A673 (cell line): ENCODE measurements around the gene INMT. TPM values are rescaled to one million over a fixed set of nuclear protein-coding genes. Genes with fewer than 3 reads are reported as not detected.

Experiments used
- BruUV-seq: library from RNA; stranded (reverse); fragments of 400-500 nt; replicated peaks from 2 replicates; lab custom pipeline; 2021; lab: Mats Ljungman, UMichigan
- CTCF ChIA-PET: fragments of 300-600 bp; sonication (Branson Sonifier 250); formaldehyde crosslinking; loops from one replicate; lab custom pipeline; 2022; ENCODE audit warnings: antibody characterized with exemption; lab: Charles Lee
- POLR2A ChIA-PET: fragments of 300-600 bp; sonication (Branson Sonifier 250); formaldehyde crosslinking; loops from one replicate; lab custom pipeline; 2022; ENCODE audit warnings: antibody characterized with exemption; ENCODE audit not compliant: low non-redundant PET; lab: Charles Lee
- DNase-seq: peaks from one replicate; pipeline ENCODE4 v3.0.0-alpha.2; 2015; ENCODE audit warnings: low spot score
- H3K27ac ChIP-seq: fragments of 200-600 bp; sonication (generic); 2 replicates; pipeline ENCODE4 v1.5.1; 2016; ENCODE audit warnings: mixed run types, low read depth, mild to moderate bottlenecking, mixed read lengths, antibody characterized with exemption, low read length; ENCODE audit not compliant: poor library complexity, severe bottlenecking
- H3K27me3 ChIP-seq: fragments of 200-600 bp; sonication (generic); replicated peaks from 2 replicates; pipeline ENCODE4 v1.6.1; 2017; ENCODE audit warnings: mixed run types, low read depth, mild to moderate bottlenecking, mixed read lengths, antibody characterized with exemption, low read length; ENCODE audit not compliant: insufficient read depth, poor library complexity
- H3K36me3 ChIP-seq: fragments of 200-600 bp; sonication (generic); 2 replicates; pipeline ENCODE4 v1.6.1; 2016; ENCODE audit warnings: mixed run types, mild to moderate bottlenecking, mixed read lengths, antibody characterized with exemption, low read length; ENCODE audit not compliant: insufficient read depth, poor library complexity, severe bottlenecking
- H3K4me1 ChIP-seq: fragments of 200-600 bp; sonication (generic); 2 replicates; pipeline ENCODE4 v1.6.1; 2017; ENCODE audit warnings: mixed run types, mild to moderate bottlenecking, mixed read lengths, antibody characterized with exemption, low read length; ENCODE audit not compliant: insufficient read depth, poor library complexity, severe bottlenecking
- H3K4me3 ChIP-seq: fragments of 200-600 bp; sonication (generic); 2 replicates; pipeline ENCODE4 v1.5.1; 2016; ENCODE audit warnings: low read depth, mixed run types, mild to moderate bottlenecking, mixed read lengths, low read length; ENCODE audit not compliant: poor library complexity, severe bottlenecking
- H3K9me3 ChIP-seq: fragments of 200-600 bp; sonication (generic); 2 replicates; pipeline ENCODE4 v1.6.1; 2016; ENCODE audit warnings: mixed run types, low read depth, mild to moderate bottlenecking, mixed read lengths, antibody characterized with exemption, low read length; ENCODE audit not compliant: poor library complexity, severe bottlenecking
- EZH2 ChIP-seq: fragments of 200-600 bp; sonication (generic); IDR thresholded peaks from 2 replicates; pipeline ENCODE4 v1.6.1; 2017; ENCODE audit warnings: borderline replicate concordance, low read depth, mild to moderate bottlenecking, mixed read lengths, antibody characterized with exemption, low read length; ENCODE audit not compliant: poor library complexity, severe bottlenecking
- intact Hi-C: fragments of 100-400 bp; cut with micrococcal nuclease; formaldehyde crosslinking; loops from one replicate; pipeline ENCODE4 v1.10.0; 2022; ENCODE audit not compliant: unreplicated experiment
- total RNA-seq: library from RNA; stranded (reverse); gene quantifications from 2 replicates; pipeline ENCODE4 v1.2.3, GENCODE V29; 2021
- TF ChIP-seq, protein P1 (sequence below): fragments of 300-800, 200-600 bp; sonication (generic); conservative IDR thresholded peaks from 2 replicates; pipeline ENCODE4 v1.5.1; 2017; ENCODE audit warnings: low read depth, mild to moderate bottlenecking, antibody characterized with exemption, low read length, moderate library complexity, mixed read lengths

Gene INMT
- total RNA-seq, 1 experiment from 2014 or later, result 0.17 TPM

DNA sequence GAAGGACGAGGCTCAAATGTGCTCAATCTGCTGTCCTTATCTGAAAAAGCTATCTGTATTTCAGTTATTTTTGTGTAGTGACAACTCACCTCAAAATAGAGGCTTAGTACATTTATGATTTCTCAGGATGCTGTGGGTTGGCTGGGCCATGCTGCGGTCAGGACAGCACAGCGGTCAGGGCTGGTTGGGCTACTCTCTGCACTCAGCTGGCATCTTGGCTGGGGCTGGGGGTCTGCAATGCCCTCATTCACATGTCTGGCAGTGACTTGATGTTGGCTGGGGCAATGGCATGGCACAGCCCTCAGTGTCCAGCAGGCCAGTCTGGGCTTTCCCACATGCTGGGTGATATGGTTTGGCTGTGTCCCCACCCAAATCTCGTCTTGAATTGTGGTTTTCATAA is 15.6 kb upstream of the INMT start:
- no TSS peak for BruUV-seq
- intact Hi-C loops, result no loop called here
- no peaks in the 10 kb centered on the region for H3K9me3 ChIP-seq
- no peak overlapping the region for H3K4me3 ChIP-seq
- TF ChIP-seq EZH2, result no peak
- TF ChIP-seq, protein P1, sequence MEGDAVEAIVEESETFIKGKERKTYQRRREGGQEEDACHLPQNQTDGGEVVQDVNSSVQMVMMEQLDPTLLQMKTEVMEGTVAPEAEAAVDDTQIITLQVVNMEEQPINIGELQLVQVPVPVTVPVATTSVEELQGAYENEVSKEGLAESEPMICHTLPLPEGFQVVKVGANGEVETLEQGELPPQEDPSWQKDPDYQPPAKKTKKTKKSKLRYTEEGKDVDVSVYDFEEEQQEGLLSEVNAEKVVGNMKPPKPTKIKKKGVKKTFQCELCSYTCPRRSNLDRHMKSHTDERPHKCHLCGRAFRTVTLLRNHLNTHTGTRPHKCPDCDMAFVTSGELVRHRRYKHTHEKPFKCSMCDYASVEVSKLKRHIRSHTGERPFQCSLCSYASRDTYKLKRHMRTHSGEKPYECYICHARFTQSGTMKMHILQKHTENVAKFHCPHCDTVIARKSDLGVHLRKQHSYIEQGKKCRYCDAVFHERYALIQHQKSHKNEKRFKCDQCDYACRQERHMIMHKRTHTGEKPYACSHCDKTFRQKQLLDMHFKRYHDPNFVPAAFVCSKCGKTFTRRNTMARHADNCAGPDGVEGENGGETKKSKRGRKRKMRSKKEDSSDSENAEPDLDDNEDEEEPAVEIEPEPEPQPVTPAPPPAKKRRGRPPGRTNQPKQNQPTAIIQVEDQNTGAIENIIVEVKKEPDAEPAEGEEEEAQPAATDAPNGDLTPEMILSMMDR, result no peak
- no peaks in the 10 kb centered on the region for H3K36me3 ChIP-seq
- ChIA-PET CTCF (no interaction called here), POLR2A (no interaction called here)
- H3K4me1 ChIP-seq, result no peaks in the 10 kb centered on the region
- DNase-seq, result no peak
- no peaks in the 10 kb centered on the region for H3K27me3 ChIP-seq
- no peak overlapping the region for H3K27ac ChIP-seq

GRCh38 chr7:30738026-30738915 is 13.7 kb upstream of the INMT start:
- Histone ChIP-seq H3K36me3 (no peaks in the 10 kb centered on the region), H3K9me3 (no peaks in the 10 kb centered on the region), H3K4me1 (no peaks in the 10 kb centered on the region), H3K4me3 (no peak overlapping the region), H3K27me3 (no peaks in the 10 kb centered on the region), H3K27ac (no peak overlapping the region)
- ChIA-PET CTCF (no interaction called here), POLR2A (no interaction called here)
- TF ChIP-seq, protein P1, result no peak
- no peak for TF ChIP-seq EZH2
- no peak for DNase-seq
- BruUV-seq, result no TSS peak
- intact Hi-C loops, result no loop called here

DNA sequence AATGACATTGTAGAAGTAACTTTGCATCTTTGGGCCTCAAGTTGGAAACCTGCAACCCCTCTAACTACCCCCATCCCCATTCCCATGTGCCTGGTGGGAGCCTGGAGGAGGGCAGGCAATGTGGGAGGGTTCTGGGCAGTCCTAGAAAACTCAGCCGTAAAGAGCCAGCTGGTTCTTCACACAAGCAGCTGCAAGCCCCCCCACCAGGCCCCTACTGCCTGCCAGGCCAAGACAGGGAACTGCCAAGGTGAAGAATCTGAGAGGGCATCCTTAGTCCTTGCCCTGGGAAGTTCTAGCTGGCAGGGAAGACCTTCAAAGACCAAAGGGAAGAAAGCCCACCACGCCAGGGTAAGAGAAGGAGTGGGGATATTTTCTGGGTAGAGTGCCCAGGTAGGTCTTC is 12.2 kb upstream of the INMT start:
- ChIA-PET POLR2A (no interaction called here), CTCF (interaction anchor here (1.0 to 1.4 kb wide), 2 partner anchors 53 to 464 kb away, joined by 3 to 5 read pairs; no protein-coding TSS in a partner anchor)
- intact Hi-C loops, result loop anchor here (2.0 to 10.0 kb wide), 4 partner anchors 115 to 463 kb away; no protein-coding TSS in a partner anchor
- DNase-seq, result no peak
- no peak for TF ChIP-seq EZH2
- TF ChIP-seq, protein P1, result no peak
- Histone ChIP-seq H3K4me3 (no peak overlapping the region), H3K4me1 (no peaks in the 10 kb centered on the region), H3K9me3 (no peaks in the 10 kb centered on the region), H3K36me3 (no peaks in the 10 kb centered on the region), H3K27me3 (no peaks in the 10 kb centered on the region), H3K27ac (no peak overlapping the region)
- BruUV-seq, result no TSS peak
